H1 (cell line): Measurements from ENCODE around the gene MPST. TPM values are rescaled to one million over a fixed set of nuclear protein-coding genes. Genes with fewer than 3 reads are reported as not detected.

Experiments used
- CTCF ChIA-PET: fragments of 300-600 bp; sonication (Branson Sonifier 250); formaldehyde crosslinking; loops from one replicate; lab custom pipeline; 2021; ENCODE audit not compliant: partially characterized antibody; lab: Charles Lee
- POLR2A ChIA-PET: fragments of 300-600 bp; sonication (Branson Sonifier 250); formaldehyde crosslinking; loops from one replicate; lab custom pipeline; 2021; ENCODE audit warnings: inconsistent platforms; ENCODE audit not compliant: partially characterized antibody; lab: Charles Lee
- DNase-seq, 2 experiments: peaks; one replicate each; pipeline versions ENCODE4 v3.0.0 to v3.0.0-alpha.2; 2010 to 2022; ENCODE audit warnings: low spot score in 2 of 2, low read depth in 1 of 2, mixed read lengths in 1 of 2
- FAIRE-seq: peaks from 2 replicates; lab custom pipeline; 2011; peaks lifted over from hg19 to GRCh38; lab: Jason Lieb, UNC
- H2AFZ ChIP-seq: 2 replicates; pipeline ENCODE4 v1.8.1; 2012; ENCODE audit warnings: low read length, inconsistent platforms
- H2AK5ac ChIP-seq: 2 replicates; pipeline ENCODE4 v1.6.1; 2013; ENCODE audit warnings: low read depth, low read length
- H2BK120ac ChIP-seq: replicated peaks from 2 replicates; pipeline ENCODE3; 2013; ENCODE audit warnings: low read depth, low read length, inconsistent platforms
- H2BK12ac ChIP-seq: 2 replicates; pipeline ENCODE4 v1.6.1; 2013; ENCODE audit warnings: low read depth, low read length
- H2BK15ac ChIP-seq: 2 replicates; pipeline ENCODE4 v1.6.1; 2013; ENCODE audit warnings: low read length
- H2BK20ac ChIP-seq: 2 replicates; pipeline ENCODE4 v1.6.1; 2013; ENCODE audit warnings: low read length
- H2BK5ac ChIP-seq: 2 replicates; pipeline ENCODE4 v1.6.1; 2013; ENCODE audit warnings: low read depth, low read length
- H3K14ac ChIP-seq: 2 replicates; pipeline ENCODE4 v1.6.1; 2013; ENCODE audit warnings: inconsistent platforms; ENCODE audit not compliant: insufficient read length
- H3K18ac ChIP-seq: 2 replicates; pipeline ENCODE4 v1.6.1; 2013; ENCODE audit warnings: low read length; ENCODE audit errors: extremely low read depth
- H3K23ac ChIP-seq: 2 replicates; pipeline ENCODE4 v1.6.1; 2013; ENCODE audit warnings: inconsistent platforms; ENCODE audit not compliant: insufficient read length
- H3K23me2 ChIP-seq: 2 replicates; pipeline ENCODE4 v1.6.1; 2013; ENCODE audit warnings: low read depth, low read length
- H3K27ac ChIP-seq: 2 replicates; pipeline ENCODE4 v1.6.1; 2011; ENCODE audit warnings: low read depth, low read length, inconsistent platforms
- H3K27me3 ChIP-seq, 4 experiments: replicated peaks in 1 of 4; 1 replicate in 1 of 4; 2 replicates in 3 of 4; pipeline versions ENCODE4 v1.6.1 to v1.8.1; 2011 to 2013; ENCODE audit warnings: low read length in 3 of 4, mild to moderate bottlenecking in 3 of 4, inconsistent platforms in 2 of 4, mixed read lengths in 2 of 4, moderate library complexity in 1 of 4; ENCODE audit not compliant: control insufficient read depth in 3 of 4, insufficient read depth in 3 of 4; ENCODE audit errors: extremely low read depth in 1 of 4
- H3K36me3 ChIP-seq, 4 experiments: 2 replicates each; pipeline versions ENCODE4 v1.6.1 to v1.8.1; 2011 to 2013; ENCODE audit warnings: mild to moderate bottlenecking in 4 of 4, low read length in 3 of 4, moderate library complexity in 2 of 4, control low read depth in 1 of 4, inconsistent platforms in 1 of 4; ENCODE audit not compliant: insufficient read depth in 4 of 4, control insufficient read depth in 2 of 4
- H3K4ac ChIP-seq: replicated peaks from 2 replicates; pipeline ENCODE3; 2013; ENCODE audit warnings: low read length, low read depth, mixed read lengths, inconsistent platforms; ENCODE audit not compliant: insufficient read length
- H3K4me1 ChIP-seq, 4 experiments: replicated peaks in 1 of 4; 1 replicate in 1 of 4; 2 replicates in 3 of 4; pipeline versions ENCODE4 v1.6.1 to v1.8.1; 2011 to 2013; ENCODE audit warnings: low read length in 3 of 4, inconsistent platforms in 2 of 4, mixed read lengths in 1 of 4; ENCODE audit not compliant: insufficient read depth in 4 of 4, control insufficient read depth in 3 of 4
- H3K4me2 ChIP-seq, 2 experiments: 2 replicates each; pipeline versions ENCODE4 v1.6.1 to v1.8.1; 2011 to 2013; ENCODE audit warnings: low read depth in 2 of 2, low read length in 2 of 2, control low read depth in 1 of 2, inconsistent platforms in 1 of 2, mild to moderate bottlenecking in 1 of 2; ENCODE audit not compliant: insufficient read depth in 1 of 2
- H3K4me3 ChIP-seq, 4 experiments: fragments of 200-600, 300-600 bp in 1 of 4; sonication (generic), shearing (Covaris generic), sonication (Bioruptor Twin) in 1 of 4; 2 replicates each; pipeline versions ENCODE4 v1.5.1 to v1.8.1; 2011 to 2016; ENCODE audit warnings: low read length in 4 of 4, low read depth in 3 of 4, control low read depth in 2 of 4, inconsistent platforms in 2 of 4, mild to moderate bottlenecking in 2 of 4, mixed read lengths in 1 of 4, moderate library complexity in 1 of 4; ENCODE audit not compliant: insufficient read depth in 2 of 4; ENCODE audit errors: extremely low read depth in 1 of 4
- H3K56ac ChIP-seq: replicated peaks from 2 replicates; pipeline ENCODE3; 2013; ENCODE audit warnings: low read depth, mild to moderate bottlenecking, mixed read lengths, low read length, inconsistent platforms; ENCODE audit not compliant: insufficient read length
- H3K79me1 ChIP-seq: 2 replicates; pipeline ENCODE4 v1.6.1; 2013; ENCODE audit warnings: low read depth, low read length, control low read depth
- H3K79me2 ChIP-seq, 2 experiments: 2 replicates each; pipeline versions ENCODE4 v1.6.1 to v1.8.1; 2012 to 2013; ENCODE audit warnings: low read length in 2 of 2, mild to moderate bottlenecking in 2 of 2, inconsistent platforms in 1 of 2; ENCODE audit not compliant: insufficient read depth in 2 of 2, control insufficient read depth in 1 of 2
- H3K9ac ChIP-seq, 4 experiments: replicated peaks in 1 of 4; 1 replicate in 1 of 4; 2 replicates in 3 of 4; pipeline versions ENCODE4 v1.6.1 to v1.8.1; 2011 to 2013; ENCODE audit warnings: low read depth in 3 of 4, low read length in 3 of 4, control low read depth in 2 of 4, mild to moderate bottlenecking in 2 of 4, moderate library complexity in 2 of 4, inconsistent platforms in 1 of 4; ENCODE audit errors: extremely low read depth in 1 of 4
- H3K9me3 ChIP-seq, 2 experiments: 2 replicates each; pipeline versions ENCODE4 v1.6.1 to v1.8.1; 2012 to 2013; ENCODE audit warnings: mild to moderate bottlenecking in 2 of 2, moderate library complexity in 2 of 2, control low read depth in 1 of 2, inconsistent platforms in 1 of 2, low read depth in 1 of 2, low read length in 1 of 2, mixed read lengths in 1 of 2; ENCODE audit not compliant: insufficient read depth in 2 of 2
- H4K20me1 ChIP-seq, 2 experiments: replicated peaks in 1 of 2; 2 replicates each; pipeline versions ENCODE3 to v1.8.1; 2011 to 2013; ENCODE audit warnings: inconsistent platforms in 2 of 2, low read length in 2 of 2, mild to moderate bottlenecking in 1 of 2; ENCODE audit not compliant: insufficient read depth in 2 of 2, control insufficient read depth in 1 of 2
- H4K5ac ChIP-seq: 2 replicates; pipeline ENCODE4 v1.6.1; 2013; ENCODE audit warnings: low read length, low read depth, mixed read lengths, inconsistent platforms; ENCODE audit not compliant: insufficient read length
- H4K8ac ChIP-seq: 2 replicates; pipeline ENCODE4 v1.8.0; 2013; ENCODE audit warnings: mild to moderate bottlenecking, moderate library complexity, low read length, inconsistent platforms; ENCODE audit not compliant: insufficient read depth; ENCODE audit errors: extremely low read depth
- H4K91ac ChIP-seq: replicated peaks from 2 replicates; pipeline ENCODE3; 2013; ENCODE audit warnings: low read length, mixed read lengths, inconsistent platforms; ENCODE audit not compliant: insufficient read length
- ATF2 ChIP-seq: IDR thresholded peaks from 2 replicates; pipeline ENCODE4 v1.6.1; 2012; ENCODE audit warnings: low read length, inconsistent platforms
- CEBPB ChIP-seq: IDR thresholded peaks from 2 replicates; pipeline ENCODE4 v1.6.1; 2012; ENCODE audit warnings: low read depth, low read length
- E2F6 ChIP-seq: IDR thresholded peaks from 2 replicates; pipeline ENCODE4 v1.6.1; 2012; ENCODE audit warnings: inconsistent platforms
- FOSL1 ChIP-seq: IDR thresholded peaks from 2 replicates; pipeline ENCODE4 v1.6.1; 2011; ENCODE audit warnings: mild to moderate bottlenecking, low read depth, low read length, moderate library complexity; ENCODE audit not compliant: insufficient read depth
- JUND ChIP-seq: IDR thresholded peaks from 2 replicates; pipeline ENCODE4 v1.6.1; 2011; ENCODE audit warnings: mild to moderate bottlenecking, improper control_type of control experiment, low read length
- POLR2A ChIP-seq, 2 experiments: IDR thresholded peaks; 1 replicate in 1 of 2; 2 replicates in 1 of 2; pipeline ENCODE4 v1.6.1; 2011; ENCODE audit warnings: low read depth in 2 of 2, low read length in 2 of 2, mild to moderate bottlenecking in 2 of 2; ENCODE audit errors: control extremely low read depth in 1 of 2
- TCF12 ChIP-seq: IDR thresholded peaks from 2 replicates; pipeline ENCODE4 v1.6.1; 2011; ENCODE audit warnings: low read depth, mild to moderate bottlenecking, low read length
- WGBS, 2 experiments: shearing (Covaris generic) in 1 of 2; methylation state at CpG; one replicate each; pipeline versions ENCODE4 v1.1.6 to v1.1.7; 2013 to 2015; ENCODE audit warnings: low lambda C conversion rate in 2 of 2, mixed read lengths in 2 of 2, inconsistent platforms in 1 of 2, low coverage in 1 of 2, missing lambda C conversion rate in 1 of 2; ENCODE audit not compliant: insufficient replicate concordance in 2 of 2, insufficient coverage in 1 of 2, insufficient read length in 1 of 2; ENCODE audit errors: extremely low coverage in 1 of 2, missing lambda C conversion rate in 1 of 2; 5-methylcytosine and 5-hydroxymethylcytosine counted together
- polyA plus RNA-seq, 7 experiments: library from polyadenylated mRNA; depleted of rRNA in 3 of 7; stranded (reverse) in 5 of 7; unstranded in 2 of 7; fragments of >200 nt in 5 of 7; fragments of 200-250 nt in 2 of 7; gene quantifications; 1 replicate in 5 of 7; 2 replicates in 1 of 7; 4 replicates in 1 of 7; pipeline versions ENCODE4 v1.2.1 to v1.2.3, GENCODE V29; 2011 to 2013; ENCODE audit warnings: missing spikeins in 2 of 7, mixed read lengths in 2 of 7
- total RNA-seq: library from RNA; stranded (reverse); fragmentation: NEBNext Ultra II Directional; extraction: Animal tissue kit (Norgen Biotek cat#: 25700); gene quantifications from 2 replicates; pipeline ENCODE4 v1.2.1, GENCODE V29; 2021

The MPST gene
- total and polyA plus RNA-seq, 2 of the 8 experiments (the other 6 are each of a cell fraction or from before 2014, with no cell fraction given): 86.0 to 124 TPM

- Histone ChIP-seq H4K8ac (no peak overlapping the region), H3K4me1 (peaks cover 0 to 11% (median 6%) of the 10 kb centered on the region in 4 experiments; a peak in 5 of 7 replicates), H2BK20ac (no peak overlapping the region), H3K18ac (no peak overlapping the region), H3K56ac (no peak overlapping the region), H4K91ac (no peak overlapping the region), H4K5ac (no peak overlapping the region), H2AFZ (no peak overlapping the region), H4K20me1 (peaks cover 10 to 25% of the 10 kb centered on the region in 2 experiments), H2BK120ac (no peak overlapping the region), H3K23me2 (peaks cover 5% of the 10 kb centered on the region), H2AK5ac (no peak overlapping the region), H3K79me1 (peaks cover 10% of the 10 kb centered on the region), H3K9me3 (no peaks in the 10 kb centered on the region), H3K9ac (no peak overlapping the region), H2BK12ac (no peak overlapping the region), H3K79me2 (peaks cover 0 to 16% of the 10 kb centered on the region in 2 experiments; a peak in 2 of 4 replicates), H3K14ac (no peak overlapping the region), H3K27me3 (no peaks in the 10 kb centered on the region), H2BK15ac (no peak overlapping the region), H2BK5ac (no peak overlapping the region), H3K36me3 (peaks cover 3 to 35% (median 19%) of the 10 kb centered on the region in 4 experiments; a peak in 7 of 8 replicates), H3K23ac (no peak overlapping the region), H3K4me2 (no peak overlapping the region), H3K4me3 (no peak overlapping the region), H3K27ac (no peak overlapping the region), H3K4ac (no peak overlapping the region)
- no peak for TF ChIP-seq CEBPB
- no peak for TF ChIP-seq JUND
- no peak for TF ChIP-seq TCF12
- no peak for TF ChIP-seq ATF2
- TF ChIP-seq E2F6: no peak
- no peak for TF ChIP-seq POLR2A (IDR thresholded peaks at IDR 0.05; ENCODE audit: control extremely low read depth in 1 of 2, low read depth in 2 of 2, low read length in 2 of 2)
- TF ChIP-seq FOSL1: no peak
- FAIRE-seq (no peak), DNase-seq (no peak)
- ChIA-PET CTCF (interaction anchor here (1.0 to 5.4 kb wide), 6 partner anchors 7 to 30 kb away, joined by 3 to 37 read pairs (median 4); no protein-coding TSS in a partner anchor), POLR2A (interaction anchor here (0.6 to 1.3 kb wide), 5 partner anchors 9 to 170 kb away, joined by 3 to 4 read pairs (median 3); no protein-coding TSS in a partner anchor)
- WGBS, 2 experiments: 91% methylated on average over 27 of the region's 34 CpGs; no CpG with 5 or more reads in 1 of the 2 experiments
These were observed 4.3 kb downstream of the MPST start for GRCh38 chr22:37023743-37024338.
